Measurements from ENCODE around the gene MARS1. TPM values are rescaled to one million over a fixed set of nuclear protein-coding genes. Genes with fewer than 3 reads are reported as not detected.
"Not testable (repeated sequence)": the region's sequence is repeated elsewhere in the genome, so short reads cannot be mapped to it uniquely, and the experiment has no call there.

The MARS1 gene
- total and polyA plus RNA-seq, 7 donors, result 41.2 to 97.4 (median 83.6) TPM

DNA sequence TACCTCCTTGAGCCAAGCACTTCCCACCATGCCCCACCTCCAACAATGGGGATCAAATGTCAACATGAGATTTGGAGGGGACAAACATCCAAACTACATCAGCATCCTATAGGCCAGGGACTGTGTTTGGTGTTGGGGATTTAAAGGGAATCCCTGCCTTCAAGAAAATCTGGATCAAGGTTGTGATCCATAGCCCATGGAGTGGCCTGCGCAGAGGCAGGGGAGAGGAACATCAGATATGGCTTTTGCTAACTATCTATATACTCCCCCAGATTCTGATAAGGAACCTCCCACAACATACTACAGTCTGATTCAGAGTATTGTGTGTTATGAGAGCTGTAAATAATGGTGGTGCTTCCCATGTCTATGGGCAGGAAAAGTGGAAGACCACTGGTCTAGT, 67.0 kb downstream of the MARS1 start:
- H3K27me3 ChIP-seq (ENCODE audit: insufficient read depth in 3 of 3, low read length in 2 of 3), result peaks cover 0 to 12% (median 5%) of the 10 kb centered on the region in 3 donors
- H3K27ac ChIP-seq, result no peak overlapping the region
- H3K4me3 ChIP-seq, result no peak overlapping the region
- DNase-seq (no peak), ATAC-seq (no peak)
- peaks cover 2% of the 10 kb centered on the region for H3K4me1 ChIP-seq
- no peaks in the 10 kb centered on the region for H3K9me3 ChIP-seq
- intact Hi-C loops (cut with DNase I), result no loop called here
- 95 to 100% (median 98%) methylated on average over 1 of the region's 1 CpG for WGBS, 3 donors
- no peaks in the 10 kb centered on the region for H3K36me3 ChIP-seq (ENCODE audit: insufficient read depth in 1 of 2, low read depth in 1 of 2)
- TF ChIP-seq, protein P1, sequence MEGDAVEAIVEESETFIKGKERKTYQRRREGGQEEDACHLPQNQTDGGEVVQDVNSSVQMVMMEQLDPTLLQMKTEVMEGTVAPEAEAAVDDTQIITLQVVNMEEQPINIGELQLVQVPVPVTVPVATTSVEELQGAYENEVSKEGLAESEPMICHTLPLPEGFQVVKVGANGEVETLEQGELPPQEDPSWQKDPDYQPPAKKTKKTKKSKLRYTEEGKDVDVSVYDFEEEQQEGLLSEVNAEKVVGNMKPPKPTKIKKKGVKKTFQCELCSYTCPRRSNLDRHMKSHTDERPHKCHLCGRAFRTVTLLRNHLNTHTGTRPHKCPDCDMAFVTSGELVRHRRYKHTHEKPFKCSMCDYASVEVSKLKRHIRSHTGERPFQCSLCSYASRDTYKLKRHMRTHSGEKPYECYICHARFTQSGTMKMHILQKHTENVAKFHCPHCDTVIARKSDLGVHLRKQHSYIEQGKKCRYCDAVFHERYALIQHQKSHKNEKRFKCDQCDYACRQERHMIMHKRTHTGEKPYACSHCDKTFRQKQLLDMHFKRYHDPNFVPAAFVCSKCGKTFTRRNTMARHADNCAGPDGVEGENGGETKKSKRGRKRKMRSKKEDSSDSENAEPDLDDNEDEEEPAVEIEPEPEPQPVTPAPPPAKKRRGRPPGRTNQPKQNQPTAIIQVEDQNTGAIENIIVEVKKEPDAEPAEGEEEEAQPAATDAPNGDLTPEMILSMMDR (IDR thresholded peaks at IDR 0.05), result no peak

DNA sequence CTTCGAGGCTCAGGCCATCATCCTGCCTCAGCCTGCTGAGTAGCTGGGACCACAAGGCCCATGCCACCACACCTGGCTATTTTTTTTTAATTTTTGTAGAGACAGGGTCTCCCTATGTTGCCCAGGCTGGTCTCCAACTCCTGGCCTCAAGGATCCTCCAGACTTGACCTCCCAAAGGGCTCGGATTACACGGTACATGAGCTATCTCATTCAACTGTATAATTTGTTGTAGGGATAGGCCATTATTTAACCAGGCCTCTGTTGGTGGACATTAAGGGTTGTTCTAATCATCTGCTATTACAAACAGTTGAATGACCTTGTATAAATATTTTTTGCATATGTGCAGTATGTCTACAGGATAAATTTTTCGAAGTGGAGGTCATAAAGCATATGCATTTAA, 71.0 kb downstream of the MARS1 start:
- H3K4me3 ChIP-seq, result no peak overlapping the region
- intact Hi-C loops (cut with DNase I), result no loop called here

DNA sequence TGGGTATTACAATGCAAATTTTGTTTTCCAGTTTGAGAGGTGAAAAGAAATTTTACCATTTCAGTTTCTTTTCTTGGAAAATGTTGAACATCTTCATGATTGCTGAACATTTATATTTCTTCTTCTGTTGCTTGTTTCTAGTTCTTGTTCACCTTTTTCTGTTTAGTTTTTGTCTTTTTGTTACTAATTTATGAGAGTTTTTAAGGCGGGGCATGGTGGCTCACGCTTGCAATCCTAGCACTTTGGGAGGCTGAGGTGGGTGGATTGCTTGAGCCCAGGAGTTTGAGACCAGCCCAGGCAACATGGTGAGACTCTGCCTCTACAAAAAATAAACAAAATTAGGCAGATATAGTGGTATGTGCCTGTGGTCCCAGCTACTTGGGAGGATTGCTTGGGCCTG, 72.6 kb downstream of the MARS1 start:
- Histone ChIP-seq H3K27me3 (ENCODE audit: insufficient read depth in 3 of 3, low read length in 2 of 3) (peaks cover 0 to 9% (median 0%) of the 10 kb centered on the region in 3 donors), H3K27ac (no peak overlapping the region), H3K4me3 (no peak overlapping the region), H3K9me3 (no peaks in the 10 kb centered on the region), H3K36me3 (ENCODE audit: insufficient read depth in 1 of 2, low read depth in 1 of 2) (no peaks in the 10 kb centered on the region), H3K4me1 (no peaks in the 10 kb centered on the region)
- intact Hi-C loops (cut with DNase I), result no loop called here
- no peak for ATAC-seq
- 91 to 96% (median 93%) methylated on average over 2 of the region's 2 CpGs for WGBS, 3 donors
- no peak for DNase-seq
- TF ChIP-seq, protein P1 (IDR thresholded peaks at IDR 0.05), result no peak

More for the DNA sequence above, 71.0 kb downstream of the MARS1 start:
- no peak for ATAC-seq
- 80 to 93% (median 83%) methylated on average over 4 of the region's 4 CpGs for WGBS, 3 donors
- Histone ChIP-seq H3K36me3 (ENCODE audit: insufficient read depth in 1 of 2, low read depth in 1 of 2) (no peaks in the 10 kb centered on the region), H3K9me3 (no peaks in the 10 kb centered on the region), H3K4me1 (no peaks in the 10 kb centered on the region), H3K27me3 (ENCODE audit: insufficient read depth in 3 of 3, low read length in 2 of 3) (peaks cover 0 to 9% (median 0%) of the 10 kb centered on the region in 3 donors), H3K27ac (no peak overlapping the region)
- DNase-seq, result no peak
- TF ChIP-seq, protein P1 (IDR thresholded peaks at IDR 0.05), result no peak

DNA sequence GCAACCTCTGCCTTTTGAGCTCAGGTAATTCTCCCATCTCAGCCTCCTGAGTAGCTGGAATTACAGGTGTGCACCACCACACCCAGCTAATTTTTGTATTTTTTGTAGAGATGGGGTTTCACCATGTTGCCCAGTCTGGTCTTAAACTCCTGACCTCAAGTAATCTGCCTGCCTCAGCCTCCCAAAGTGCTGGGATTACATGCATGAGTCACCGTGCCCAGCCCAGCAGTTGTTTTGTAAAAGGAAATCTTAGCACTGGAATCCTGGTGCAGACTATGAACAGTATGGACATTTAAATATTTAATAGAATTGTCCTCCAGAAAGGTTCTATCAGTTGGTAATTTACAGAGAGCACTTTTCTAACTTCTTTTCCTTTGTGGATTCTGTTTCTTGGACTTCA, 73.2 kb downstream of the MARS1 start:
- intact Hi-C loops (cut with DNase I); ATAC-seq; H3K36me3 ChIP-seq (ENCODE audit: insufficient read depth in 1 of 2, low read depth in 1 of 2); H3K9me3 ChIP-seq; H3K4me1 ChIP-seq; H3K27me3 ChIP-seq (ENCODE audit: insufficient read depth in 3 of 3, low read length in 2 of 3); DNase-seq; H3K4me3 ChIP-seq; H3K27ac ChIP-seq: not testable (repeated sequence)
- WGBS, 3 donors, result 53 to 61% (median 59%) methylated on average over 1 of the region's 1 CpG

DNA sequence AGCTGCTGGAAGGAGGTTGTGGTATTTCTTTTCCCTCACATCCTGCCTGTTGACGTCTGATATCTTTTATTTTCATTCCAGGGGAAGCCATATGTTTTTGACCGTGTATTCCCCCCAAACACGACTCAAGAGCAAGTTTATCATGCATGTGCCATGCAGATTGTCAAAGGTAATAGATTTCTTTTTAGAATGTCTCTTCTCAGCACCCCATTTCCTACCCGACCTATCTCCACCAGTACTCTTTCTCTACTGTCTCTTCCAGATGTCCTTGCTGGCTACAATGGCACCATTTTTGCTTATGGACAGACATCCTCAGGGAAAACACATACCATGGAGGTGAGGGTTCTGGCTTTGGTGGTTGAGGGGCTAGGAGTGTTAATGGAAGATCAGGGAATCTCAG, 75.5 kb downstream of the MARS1 start:
- intact Hi-C loops (cut with DNase I), result no loop called here
- no peaks in the 10 kb centered on the region for H3K9me3 ChIP-seq
- no peaks in the 10 kb centered on the region for H3K4me1 ChIP-seq
- H3K27ac ChIP-seq, result no peak overlapping the region
- H3K4me3 ChIP-seq, result no peak overlapping the region
- no peaks in the 10 kb centered on the region for H3K36me3 ChIP-seq (ENCODE audit: insufficient read depth in 1 of 2, low read depth in 1 of 2)
- DNase-seq (no peak), ATAC-seq (no peak)
- H3K27me3 ChIP-seq (ENCODE audit: insufficient read depth in 3 of 3, low read length in 2 of 3), result peaks cover 0 to 16% (median 0%) of the 10 kb centered on the region in 3 donors
- 49 to 55% (median 50%) methylated on average over 4 of the region's 4 CpGs for WGBS, 3 donors
- TF ChIP-seq, protein P1 (IDR thresholded peaks at IDR 0.05), result no peak

Measured in psoas muscle (tissue), 8 donors.